ENCODE measurements around the gene GRAMD1B. TPM values are rescaled to one million over a fixed set of nuclear protein-coding genes. Genes with fewer than 3 reads are reported as not detected.

GRAMD1B gene
- polyA plus RNA-seq, 3 donors = 3.2 to 13.9 (median 3.3) TPM

- Histone ChIP-seq H3K27ac (ENCODE audit: low read depth in 1 of 2, low read length in 2 of 2) (no peak overlapping the region), H3K79me2 (ENCODE audit: insufficient read depth, low read length) (no peaks in the 10 kb centered on the region), H3K4me3 (replicated peaks in 1 of 3; ENCODE audit: low read depth in 2 of 3, low read length in 3 of 3) (no peak overlapping the region), H3K27me3 (ENCODE audit: control insufficient read depth in 2 of 2, insufficient read depth in 2 of 2, low read length in 2 of 2) (no peaks in the 10 kb centered on the region), H3K4me2 (replicated peaks; ENCODE audit: extremely low read depth, low read length, poor library complexity, severe bottlenecking) (no peak overlapping the region), H3K9me3 (replicated peaks in 1 of 2; ENCODE audit: control insufficient read depth in 1 of 2, insufficient read depth in 1 of 2, low read length in 2 of 2) (no peaks in the 10 kb centered on the region), H3K9ac (ENCODE audit: insufficient read depth, low read length, poor library complexity, severe bottlenecking) (no peak overlapping the region), H3K4me1 (ENCODE audit: control insufficient read depth in 1 of 2, insufficient read depth in 2 of 2, low read length in 2 of 2) (peaks cover 27 to 37% of the 10 kb centered on the region in 2 donors), H3K36me3 (replicated peaks in 1 of 2; ENCODE audit: control insufficient read depth in 1 of 2, insufficient read depth in 2 of 2, low read length in 2 of 2) (no peaks in the 10 kb centered on the region), H4K20me1 (ENCODE audit: insufficient read depth, low read length) (no peaks in the 10 kb centered on the region), H2AFZ (ENCODE audit: insufficient read depth, low read depth, low read length, poor library complexity, severe bottlenecking) (no peak overlapping the region)
- no peak overlapping the region for H3K4me3 Mint-ChIP-seq
- WGBS (ENCODE audit: insufficient coverage) = 94% methylated on average over 3 of the region's 4 CpGs
- peaks cover 0 to 5% (median 3%) of the 10 kb centered on the region in 3 donors for H3K27me3 Mint-ChIP-seq (ENCODE audit: low read depth in 3 of 3)
- intact Hi-C loops (cut with micrococcal nuclease) = no loop called here
- peaks cover 35% of the 10 kb centered on the region for H3K4me1 Mint-ChIP-seq
- H3K27ac Mint-ChIP-seq = peak overlapping the region in 1 of 7 donors; percentile 47
- H3K9me3 Mint-ChIP-seq = no peaks in the 10 kb centered on the region
- no peak for DNase-seq
- peaks cover 0 to 2% of the 10 kb centered on the region in 2 donors for H3K36me3 Mint-ChIP-seq
- TF ChIP-seq CTCF (IDR thresholded peaks at IDR 0.05) = no peak
Observed at GRCh38 chr11:123418351-123419114, 11.5 kb upstream of the GRAMD1B start.

- H3K79me2 ChIP-seq (ENCODE audit: insufficient read depth, low read length) = no peaks in the 10 kb centered on the region
- H3K9me3 Mint-ChIP-seq = no peaks in the 10 kb centered on the region
- no peaks in the 10 kb centered on the region for H3K27me3 ChIP-seq (ENCODE audit: control insufficient read depth in 2 of 2, insufficient read depth in 2 of 2, low read length in 2 of 2)
- peaks cover 0 to 2% of the 10 kb centered on the region in 2 donors for H3K36me3 Mint-ChIP-seq
- no peak overlapping the region for H3K4me3 Mint-ChIP-seq
- H3K4me1 Mint-ChIP-seq = peaks cover 31% of the 10 kb centered on the region
- DNase-seq = no peak
- H3K4me3 ChIP-seq (replicated peaks in 1 of 3; ENCODE audit: low read depth in 2 of 3, low read length in 3 of 3) = no peak overlapping the region
- no peak overlapping the region for H3K27ac ChIP-seq (ENCODE audit: low read depth in 1 of 2, low read length in 2 of 2)
- intact Hi-C loops (cut with micrococcal nuclease) = no loop called here
- H3K27me3 Mint-ChIP-seq (ENCODE audit: low read depth in 3 of 3) = peaks cover 0 to 5% (median 4%) of the 10 kb centered on the region in 3 donors
- no peaks in the 10 kb centered on the region for H3K36me3 ChIP-seq (replicated peaks in 1 of 2; ENCODE audit: control insufficient read depth in 1 of 2, insufficient read depth in 2 of 2, low read length in 2 of 2)
- H3K9me3 ChIP-seq (replicated peaks in 1 of 2; ENCODE audit: control insufficient read depth in 1 of 2, insufficient read depth in 1 of 2, low read length in 2 of 2) = no peaks in the 10 kb centered on the region
- no peaks in the 10 kb centered on the region for H4K20me1 ChIP-seq (ENCODE audit: insufficient read depth, low read length)
- peak overlapping the region in 3 of 7 donors; percentile 6 to 63 (median 54) for H3K27ac Mint-ChIP-seq
- 100% methylated on average over 2 of the region's 4 CpGs for WGBS (ENCODE audit: insufficient coverage)
- peaks cover 23 to 32% of the 10 kb centered on the region in 2 donors for H3K4me1 ChIP-seq (ENCODE audit: control insufficient read depth in 1 of 2, insufficient read depth in 2 of 2, low read length in 2 of 2)
- no peak overlapping the region for H3K4me2 ChIP-seq (replicated peaks; ENCODE audit: extremely low read depth, low read length, poor library complexity, severe bottlenecking)
- TF ChIP-seq CTCF (IDR thresholded peaks at IDR 0.05) = no peak
- no peak overlapping the region for H2AFZ ChIP-seq (ENCODE audit: insufficient read depth, low read depth, low read length, poor library complexity, severe bottlenecking)
- no peak overlapping the region for H3K9ac ChIP-seq (ENCODE audit: insufficient read depth, low read length, poor library complexity, severe bottlenecking)
Observed at GRCh38 chr11:123419731-123420452, 10.2 kb upstream of the GRAMD1B start.

Data from CD14-positive monocyte (primary cell).